ENCODE results near the gene HIPK2. TPM values are rescaled to one million over a fixed set of nuclear protein-coding genes. Genes with fewer than 3 reads are reported as not detected.
"Not testable (repeated sequence)": the region's sequence is repeated elsewhere in the genome, so short reads cannot be mapped to it uniquely, and the experiment has no call there.

HIPK2 gene
- total RNA-seq, 2 donors from 2014 or later, result 49.4 to 68.5 TPM

GRCh38 chr7:139618482-139619366, 159.1 kb downstream of the HIPK2 start:
- TF ChIP-seq CTCF (IDR thresholded peaks at IDR 0.05), result peak; percentile 39
- ATAC-seq (ENCODE audit: insufficient number of reproducible peaks, low FRiP score, low read depth) (no peak), DNase-seq (ENCODE audit: low spot score) (no peak)
- Histone ChIP-seq H3K4me3 (no peak overlapping the region), H3K27me3 (replicated peaks; ENCODE audit: insufficient read depth) (no peaks in the 10 kb centered on the region), H3K36me3 (peaks cover 36% of the 10 kb centered on the region), H3K4me1 (ENCODE audit: control insufficient read depth in 1 of 2, low read depth in 2 of 2) (no peaks in the 10 kb centered on the region), H3K9me3 (no peaks in the 10 kb centered on the region), H3K27ac (no peak overlapping the region)

DNA sequence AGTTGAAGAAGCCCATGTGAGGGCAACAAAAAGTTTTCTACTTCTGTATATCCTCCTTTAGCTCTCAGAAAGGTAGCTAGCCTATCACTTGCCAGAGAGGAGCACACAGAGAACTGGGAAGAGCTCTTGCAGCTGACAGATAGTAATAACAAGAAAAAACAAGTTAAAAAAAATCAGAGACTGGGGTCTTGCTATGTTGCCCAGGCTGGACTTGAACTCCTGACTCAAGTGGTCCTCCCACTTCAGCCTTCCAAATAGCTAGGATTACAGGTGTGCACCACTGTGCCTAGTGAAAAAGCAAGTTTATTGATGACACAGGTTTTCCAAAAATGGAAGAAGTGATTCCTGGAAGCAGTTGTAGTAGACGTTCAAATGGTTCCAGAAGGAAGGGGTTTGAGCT, 160.7 kb downstream of the HIPK2 start:
- no peak for TF ChIP-seq CTCF (IDR thresholded peaks at IDR 0.05)
- no peaks in the 10 kb centered on the region for H3K27me3 ChIP-seq (replicated peaks; ENCODE audit: insufficient read depth)
- no peak overlapping the region for H3K4me3 ChIP-seq
- ATAC-seq (ENCODE audit: insufficient number of reproducible peaks, low FRiP score, low read depth) (no peak), DNase-seq (ENCODE audit: low spot score) (no peak)
- peaks cover 52% of the 10 kb centered on the region for H3K36me3 ChIP-seq
- no peaks in the 10 kb centered on the region for H3K4me1 ChIP-seq (ENCODE audit: control insufficient read depth in 1 of 2, low read depth in 2 of 2)
- no peak overlapping the region for H3K27ac ChIP-seq
- H3K9me3 ChIP-seq, result no peaks in the 10 kb centered on the region

- peaks cover 61% of the 10 kb centered on the region for H3K36me3 ChIP-seq
- H3K4me1 ChIP-seq (ENCODE audit: control insufficient read depth in 1 of 2, low read depth in 2 of 2), result no peaks in the 10 kb centered on the region
- H3K27me3 ChIP-seq (replicated peaks; ENCODE audit: insufficient read depth), result no peaks in the 10 kb centered on the region
- no peak for DNase-seq (ENCODE audit: low spot score)
- H3K9me3 ChIP-seq, result no peaks in the 10 kb centered on the region
- H3K4me3 ChIP-seq, result no peak overlapping the region
- ATAC-seq (ENCODE audit: insufficient number of reproducible peaks, low FRiP score, low read depth), result no peak
- no peak for TF ChIP-seq CTCF (IDR thresholded peaks at IDR 0.05)
- H3K27ac ChIP-seq, result no peak overlapping the region
These were observed 162.9 kb downstream of the HIPK2 start for GRCh38 chr7:139614886-139615285.

DNA sequence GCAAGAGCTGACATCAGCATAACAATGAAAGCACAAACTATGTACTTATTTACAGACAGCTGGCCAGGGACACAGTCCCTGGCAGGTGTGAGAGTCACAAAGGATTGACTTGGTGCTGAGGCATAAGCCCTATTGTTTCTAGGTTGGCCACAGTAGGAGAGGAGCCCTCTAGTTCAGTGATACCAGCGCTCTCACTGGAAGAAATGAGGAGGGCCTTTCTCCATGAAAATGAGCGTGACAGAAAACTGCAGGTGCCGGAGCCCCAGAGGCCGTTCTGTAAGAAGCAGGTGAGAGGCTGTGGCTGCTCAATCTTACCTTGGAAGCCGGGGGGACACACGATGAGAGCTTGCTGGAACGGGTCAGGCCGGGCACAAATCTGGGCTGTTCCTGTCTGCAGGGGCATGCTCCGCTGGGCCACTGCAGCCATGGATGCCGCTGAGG, 163.8 kb downstream of the HIPK2 start:
- no peak overlapping the region for H3K4me3 ChIP-seq
- H3K4me1 ChIP-seq (ENCODE audit: control insufficient read depth in 1 of 2, low read depth in 2 of 2), result no peaks in the 10 kb centered on the region
- H3K27me3 ChIP-seq (replicated peaks; ENCODE audit: insufficient read depth), result no peaks in the 10 kb centered on the region
- ATAC-seq (ENCODE audit: insufficient number of reproducible peaks, low FRiP score, low read depth) (no peak), DNase-seq (ENCODE audit: low spot score) (no peak)
- H3K9me3 ChIP-seq, result no peaks in the 10 kb centered on the region
- TF ChIP-seq CTCF (IDR thresholded peaks at IDR 0.05), result no peak
- H3K36me3 ChIP-seq, result peaks cover 62% of the 10 kb centered on the region
- H3K27ac ChIP-seq, result no peak overlapping the region

DNA sequence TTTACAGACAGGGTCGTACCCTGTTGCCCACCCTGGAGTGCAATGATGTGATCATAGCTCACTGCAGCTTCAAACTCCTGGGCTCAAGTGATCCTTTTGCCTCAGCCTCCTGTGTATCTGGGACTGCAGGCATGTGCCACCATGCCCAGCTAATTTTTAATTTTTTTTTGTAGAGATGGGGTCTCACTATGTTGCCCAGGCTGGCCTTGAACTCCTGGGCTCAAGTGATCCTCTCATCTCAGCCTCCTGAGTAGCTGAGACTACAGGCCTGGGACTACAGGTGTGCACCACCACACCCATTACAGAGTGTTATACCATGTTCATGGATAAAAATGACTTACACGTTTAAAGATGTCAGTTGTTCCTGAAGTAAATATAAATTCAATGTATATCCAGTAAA, 166.2 kb downstream of the HIPK2 start:
- not testable (repeated sequence) for H3K27ac ChIP-seq; ATAC-seq (ENCODE audit: insufficient number of reproducible peaks, low FRiP score, low read depth); H3K4me1 ChIP-seq (ENCODE audit: control insufficient read depth in 1 of 2, low read depth in 2 of 2); DNase-seq (ENCODE audit: low spot score); H3K4me3 ChIP-seq; H3K27me3 ChIP-seq (replicated peaks; ENCODE audit: insufficient read depth); H3K9me3 ChIP-seq
- H3K36me3 ChIP-seq, result peaks cover 47% of the 10 kb centered on the region
